ENCODE data around the gene KCNK18.

KCNK18 gene

GRCh38 chr10:117254774-117255735 is 57.8 kb downstream of the KCNK18 start:
- no peak for DNase-seq

DNA sequence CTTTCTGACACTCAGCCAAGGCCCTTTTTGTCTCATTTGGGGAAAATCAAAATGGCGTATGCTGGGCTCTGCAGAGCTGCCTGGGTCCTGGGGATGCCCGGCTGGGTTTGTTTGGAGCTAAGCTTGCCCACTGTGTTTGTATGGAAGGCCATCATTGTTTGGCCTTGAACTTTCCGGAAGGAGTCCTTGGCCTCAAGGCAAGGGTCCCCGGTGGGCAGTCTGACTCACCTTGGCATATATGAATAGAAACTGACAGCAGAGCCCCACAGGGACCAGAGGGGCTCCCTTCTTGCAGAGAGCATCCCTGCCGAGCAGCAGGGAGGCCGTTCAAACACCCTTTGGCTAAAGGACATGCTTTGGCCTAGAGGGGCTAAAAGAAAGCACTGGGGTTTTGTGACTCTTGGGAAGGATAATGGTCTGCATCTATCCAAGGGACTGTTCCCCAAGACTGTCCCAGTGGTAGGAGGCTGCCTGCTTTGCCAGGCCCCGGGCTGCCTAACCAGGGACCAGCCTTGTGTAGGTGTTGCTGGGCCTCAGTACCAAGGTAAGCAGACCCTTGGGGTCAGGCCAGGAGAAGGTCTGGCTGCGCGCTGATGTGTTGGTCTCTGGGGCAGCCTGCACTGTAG is 58.7 kb downstream of the KCNK18 start:
- no peak for DNase-seq

DNA sequence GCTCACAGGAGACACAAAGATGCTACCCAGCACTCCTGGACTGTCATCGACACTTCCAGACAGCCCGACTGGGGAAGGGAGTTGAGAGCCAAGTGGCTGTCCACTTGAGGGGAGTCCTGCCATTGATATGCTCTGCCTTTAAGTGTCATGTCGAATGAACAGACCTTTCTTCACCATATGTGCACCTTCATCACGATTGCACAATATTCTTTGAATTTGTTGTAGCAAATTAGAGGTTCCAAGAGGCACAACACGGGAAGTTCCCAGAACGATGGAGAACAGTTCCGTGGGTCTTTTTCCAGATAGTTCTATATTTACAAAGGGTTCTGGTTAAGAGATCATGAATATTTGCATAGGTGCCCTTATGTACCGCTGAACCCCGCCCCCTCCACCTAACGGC is 59.6 kb downstream of the KCNK18 start:
- DNase-seq: no peak

- DNase-seq: no peak
Observed at GRCh38 chr10:117257721-117258120, 60.4 kb downstream of the KCNK18 start.

GRCh38 chr10:117259279-117259678 is 62.0 kb downstream of the KCNK18 start:
- DNase-seq: no peak

Data from NCI-H1092 treated with DMSO at 0.1 percent for 48 hours (cell line).